CD4-positive, alpha-beta T cell (primary cell): ENCODE results near the gene MEP1B. TPM values are rescaled to one million over a fixed set of nuclear protein-coding genes. Genes with fewer than 3 reads are reported as not detected.

Source experiments
- ATAC-seq: fragments of 200-7000 bp; cut with Tn5 transposase; one replicate; pipeline ENCODE4 v1.10.0; 2022; ENCODE audit warnings: mild to moderate bottlenecking; ENCODE audit not compliant: poor library complexity
- CTCF ChIA-PET: fragments of 350-600 bp; sonication (Branson Sonifier 250); formaldehyde crosslinking; loops from one replicate; lab custom pipeline; 2021; ENCODE audit warnings: antibody characterized with exemption, inconsistent platforms; lab: Charles Lee
- POLR2A ChIA-PET: fragments of 350-600 bp; sonication (Branson Sonifier 250); formaldehyde crosslinking; loops from one replicate; lab custom pipeline; 2021; ENCODE audit warnings: antibody characterized with exemption, inconsistent platforms; lab: Charles Lee
- DNase-seq, 14 experiments: peaks; one replicate each; pipeline ENCODE4 v3.0.0-alpha.2; 2013 to 2020; ENCODE audit warnings: mixed read lengths in 2 of 14
- H3K27ac ChIP-seq, 2 donors: one replicate each; pipeline versions ENCODE4 v1.5.1 to v1.7.0; 2013; ENCODE audit warnings: low read length in 2 of 2, low read depth in 1 of 2, mild to moderate bottlenecking in 1 of 2
- H3K27me3 ChIP-seq, 2 experiments: 1 replicate in 1 of 2; 2 replicates in 1 of 2; pipeline versions ENCODE4 v1.6.1 to v1.7.0; 2013; ENCODE audit warnings: low read length in 2 of 2, control low read depth in 1 of 2, mild to moderate bottlenecking in 1 of 2, moderate library complexity in 1 of 2; ENCODE audit not compliant: insufficient read depth in 2 of 2, control insufficient read depth in 1 of 2
- H3K36me3 ChIP-seq: one replicate; pipeline ENCODE4 v1.6.1; 2013; ENCODE audit warnings: low read length, control low read depth; ENCODE audit not compliant: insufficient read depth
- H3K4me1 ChIP-seq: one replicate; pipeline ENCODE4 v1.6.1; 2013; ENCODE audit warnings: low read length, control low read depth; ENCODE audit not compliant: insufficient read depth
- H3K4me3 ChIP-seq: one replicate; pipeline ENCODE4 v1.5.1; 2013; ENCODE audit warnings: mild to moderate bottlenecking, low read length, moderate library complexity
- H3K9me3 ChIP-seq, 2 experiments: 1 replicate in 1 of 2; 2 replicates in 1 of 2; pipeline versions ENCODE4 v1.6.1 to v1.7.0; 2013; ENCODE audit warnings: low read length in 2 of 2, mild to moderate bottlenecking in 2 of 2, control low read depth in 1 of 2, moderate library complexity in 1 of 2; ENCODE audit not compliant: control insufficient read depth in 1 of 2, insufficient read depth in 1 of 2
- H3K27ac Mint-ChIP-seq: one replicate; pipeline ENCODE4 v1.8.0; 2020; ENCODE audit warnings: mixed read lengths
- H3K27me3 Mint-ChIP-seq: one replicate; pipeline ENCODE4 v1.8.0; 2021; ENCODE audit warnings: mixed read lengths
- H3K36me3 Mint-ChIP-seq: one replicate; pipeline ENCODE4 v1.8.0; 2021; ENCODE audit warnings: low read depth, mixed read lengths
- H3K4me1 Mint-ChIP-seq: one replicate; pipeline ENCODE4 v1.8.0; 2021; ENCODE audit warnings: low read depth, mixed read lengths
- H3K4me3 Mint-ChIP-seq: one replicate; pipeline ENCODE4 v1.8.0; 2020; ENCODE audit warnings: mild to moderate bottlenecking, mixed read lengths
- H3K9me3 Mint-ChIP-seq: one replicate; pipeline ENCODE4 v1.8.0; 2020; ENCODE audit warnings: mixed read lengths
- intact Hi-C, 2 experiments: fragments of 100-400 bp; cut with DNase I in 1 of 2; cut with micrococcal nuclease in 1 of 2; formaldehyde crosslinking; loops; one replicate each; pipeline versions ENCODE4 v1.15.1 to v1.9.0; 2023 to 2025; cut with DNase I, micrococcal nuclease
- total RNA-seq, 174 experiments: library from RNA in 2 of 174; stranded (reverse) in 2 of 174; gene quantifications; one replicate each; pipeline ENCODE4 v1.2.3 and lab custom pipeline; 2021 to 2026
- TF ChIP-seq, protein P1 (sequence below): fragments of 200-600 bp; IDR thresholded peaks from one replicate; pipeline ENCODE4 v1.8.0; 2022; ENCODE audit warnings: antibody characterized with exemption, mild to moderate bottlenecking

MEP1B gene
- total RNA-seq, 2 experiments from 2014 or later = not detected

DNA sequence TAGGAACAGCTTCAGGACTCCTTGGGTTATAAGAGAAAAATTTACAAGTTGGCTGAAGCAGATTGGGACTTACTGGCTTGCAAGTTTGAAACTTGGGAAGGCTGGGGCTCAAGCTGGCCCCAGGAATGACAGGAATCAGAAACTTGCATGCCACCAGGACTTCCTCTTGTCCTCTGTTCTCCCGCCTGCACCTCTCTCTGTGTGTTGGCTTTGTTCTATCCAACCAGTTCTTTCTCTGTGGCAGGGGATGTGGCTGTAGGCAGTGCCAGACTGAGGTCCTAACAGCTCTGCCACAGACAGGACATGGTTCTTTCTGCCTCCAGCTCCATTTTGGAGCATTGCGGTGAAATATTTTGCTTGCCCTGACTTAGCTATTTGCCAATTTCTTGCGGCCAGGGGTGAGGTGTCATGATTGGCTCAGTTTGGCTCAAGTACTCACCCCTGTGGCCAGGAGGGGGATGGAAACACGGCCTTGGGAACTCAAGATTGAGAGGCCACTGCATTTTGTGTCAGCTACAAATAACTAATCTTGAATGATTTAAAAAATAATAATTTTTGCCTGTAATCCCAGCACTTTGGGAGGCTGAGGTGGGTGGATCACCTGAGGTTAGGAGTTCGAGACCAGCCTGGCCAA lies 48.9 kb downstream of the MEP1B start:
- Mint-ChIP-seq H3K27ac (no peak overlapping the region), H3K4me3 (no peak overlapping the region), H3K9me3 (peaks cover 2% of the 10 kb centered on the region), H3K27me3 (peaks cover 29% of the 10 kb centered on the region), H3K36me3 (no peaks in the 10 kb centered on the region), H3K4me1 (no peaks in the 10 kb centered on the region)
- ATAC-seq (no peak), DNase-seq (no peak)
- ChIA-PET CTCF (no interaction called here), POLR2A (no interaction called here)
- H3K27me3 ChIP-seq = peaks cover 0 to 2% of the 10 kb centered on the region in 2 experiments
- no peaks in the 10 kb centered on the region for H3K4me1 ChIP-seq
- TF ChIP-seq, protein P1, sequence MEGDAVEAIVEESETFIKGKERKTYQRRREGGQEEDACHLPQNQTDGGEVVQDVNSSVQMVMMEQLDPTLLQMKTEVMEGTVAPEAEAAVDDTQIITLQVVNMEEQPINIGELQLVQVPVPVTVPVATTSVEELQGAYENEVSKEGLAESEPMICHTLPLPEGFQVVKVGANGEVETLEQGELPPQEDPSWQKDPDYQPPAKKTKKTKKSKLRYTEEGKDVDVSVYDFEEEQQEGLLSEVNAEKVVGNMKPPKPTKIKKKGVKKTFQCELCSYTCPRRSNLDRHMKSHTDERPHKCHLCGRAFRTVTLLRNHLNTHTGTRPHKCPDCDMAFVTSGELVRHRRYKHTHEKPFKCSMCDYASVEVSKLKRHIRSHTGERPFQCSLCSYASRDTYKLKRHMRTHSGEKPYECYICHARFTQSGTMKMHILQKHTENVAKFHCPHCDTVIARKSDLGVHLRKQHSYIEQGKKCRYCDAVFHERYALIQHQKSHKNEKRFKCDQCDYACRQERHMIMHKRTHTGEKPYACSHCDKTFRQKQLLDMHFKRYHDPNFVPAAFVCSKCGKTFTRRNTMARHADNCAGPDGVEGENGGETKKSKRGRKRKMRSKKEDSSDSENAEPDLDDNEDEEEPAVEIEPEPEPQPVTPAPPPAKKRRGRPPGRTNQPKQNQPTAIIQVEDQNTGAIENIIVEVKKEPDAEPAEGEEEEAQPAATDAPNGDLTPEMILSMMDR = no peak
- H3K27ac ChIP-seq = no peak overlapping the region
- intact Hi-C loops = no loop called here
- no peak overlapping the region for H3K4me3 ChIP-seq
- peaks cover 0 to 4% of the 10 kb centered on the region in 2 experiments for H3K9me3 ChIP-seq
- no peaks in the 10 kb centered on the region for H3K36me3 ChIP-seq

DNA sequence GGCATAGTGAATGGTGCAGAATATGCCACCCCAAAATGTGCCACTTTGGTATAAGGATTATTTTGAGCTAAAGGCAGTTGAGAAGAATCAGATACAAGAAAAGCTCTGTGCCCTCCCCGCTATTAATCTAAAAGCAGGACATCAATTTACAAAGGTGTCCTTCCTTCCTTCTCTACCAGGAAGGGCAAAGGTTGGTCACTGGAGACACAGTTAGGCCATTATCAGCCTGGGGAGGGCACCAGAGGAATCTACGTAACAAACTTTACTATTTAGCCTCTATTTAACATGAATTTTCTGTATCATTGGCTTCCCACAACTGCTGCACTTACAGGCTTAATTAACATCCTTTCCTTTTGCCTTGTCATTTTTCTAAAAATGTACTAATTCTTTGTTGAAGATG lies 52.6 kb downstream of the MEP1B start:
- Mint-ChIP-seq H3K9me3 (no peaks in the 10 kb centered on the region), H3K36me3 (no peaks in the 10 kb centered on the region), H3K27ac (no peak overlapping the region), H3K4me1 (no peaks in the 10 kb centered on the region), H3K27me3 (peaks cover 24% of the 10 kb centered on the region), H3K4me3 (no peak overlapping the region)
- H3K36me3 ChIP-seq = no peaks in the 10 kb centered on the region
- ChIA-PET POLR2A (no interaction called here), CTCF (no interaction called here)
- H3K9me3 ChIP-seq = peaks cover 0 to 4% of the 10 kb centered on the region in 2 experiments
- intact Hi-C loops = no loop called here
- TF ChIP-seq, protein P1 = no peak
- H3K27me3 ChIP-seq = no peaks in the 10 kb centered on the region
- H3K27ac ChIP-seq = no peak overlapping the region
- H3K4me1 ChIP-seq = no peaks in the 10 kb centered on the region
- DNase-seq (no peak), ATAC-seq (no peak)
- H3K4me3 ChIP-seq = no peak overlapping the region

DNA sequence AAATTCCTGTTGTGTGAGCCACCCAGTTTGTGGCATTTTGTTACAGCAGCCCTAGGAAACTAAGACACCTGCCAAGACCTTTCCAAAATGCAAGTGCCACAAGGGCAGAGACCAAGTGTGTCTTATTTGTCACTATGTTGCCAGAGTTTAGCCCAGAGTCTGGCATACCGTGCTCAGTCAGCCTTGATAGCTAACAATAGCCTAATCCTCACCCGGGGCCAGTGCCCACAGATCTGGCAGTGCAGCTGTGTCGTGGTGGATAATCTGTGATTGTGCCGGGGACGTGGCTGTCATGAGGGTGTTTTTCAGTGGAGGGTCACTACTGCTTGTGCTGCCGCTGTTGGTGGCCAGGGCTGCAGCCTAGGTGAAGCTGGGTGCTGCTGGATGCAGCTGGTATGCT lies 53.5 kb downstream of the MEP1B start:
- Histone ChIP-seq H3K9me3 (peaks cover 0 to 4% of the 10 kb centered on the region in 2 experiments), H3K27ac (no peak overlapping the region), H3K4me1 (no peaks in the 10 kb centered on the region), H3K4me3 (no peak overlapping the region), H3K27me3 (no peaks in the 10 kb centered on the region), H3K36me3 (no peaks in the 10 kb centered on the region)
- Mint-ChIP-seq H3K27me3 (peaks cover 27% of the 10 kb centered on the region), H3K9me3 (no peaks in the 10 kb centered on the region), H3K27ac (no peak overlapping the region), H3K4me3 (no peak overlapping the region), H3K36me3 (no peaks in the 10 kb centered on the region), H3K4me1 (no peaks in the 10 kb centered on the region)
- ATAC-seq = no peak
- TF ChIP-seq, protein P1 = no peak
- no peak for DNase-seq
- ChIA-PET POLR2A (no interaction called here), CTCF (no interaction called here)
- intact Hi-C loops = no loop called here
